ENCODE data around the gene PROX2.

Gene PROX2

DNA sequence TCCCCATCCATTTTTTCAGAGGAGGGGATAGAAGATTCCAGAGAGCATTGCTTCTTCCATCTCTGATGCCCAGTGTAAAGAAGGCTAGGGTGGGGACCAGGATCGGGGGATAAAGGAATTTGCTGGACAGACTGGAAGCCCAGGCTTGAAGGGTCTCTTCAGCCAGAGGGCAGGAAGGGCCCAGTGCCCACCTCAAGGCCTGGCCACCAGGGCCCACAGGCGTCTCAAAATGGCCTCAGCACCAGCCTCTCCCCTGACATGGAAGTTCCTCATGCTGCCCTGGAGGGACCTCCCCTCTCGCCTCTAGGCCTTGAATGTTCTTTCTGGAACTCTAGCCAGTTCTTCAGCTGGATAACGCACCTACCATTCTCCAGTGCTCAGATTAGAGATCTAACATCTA lies 44.3 kb upstream of the PROX2 start:
- no peak for DNase-seq (ENCODE audit: low read depth)
- TF ChIP-seq, protein P1, sequence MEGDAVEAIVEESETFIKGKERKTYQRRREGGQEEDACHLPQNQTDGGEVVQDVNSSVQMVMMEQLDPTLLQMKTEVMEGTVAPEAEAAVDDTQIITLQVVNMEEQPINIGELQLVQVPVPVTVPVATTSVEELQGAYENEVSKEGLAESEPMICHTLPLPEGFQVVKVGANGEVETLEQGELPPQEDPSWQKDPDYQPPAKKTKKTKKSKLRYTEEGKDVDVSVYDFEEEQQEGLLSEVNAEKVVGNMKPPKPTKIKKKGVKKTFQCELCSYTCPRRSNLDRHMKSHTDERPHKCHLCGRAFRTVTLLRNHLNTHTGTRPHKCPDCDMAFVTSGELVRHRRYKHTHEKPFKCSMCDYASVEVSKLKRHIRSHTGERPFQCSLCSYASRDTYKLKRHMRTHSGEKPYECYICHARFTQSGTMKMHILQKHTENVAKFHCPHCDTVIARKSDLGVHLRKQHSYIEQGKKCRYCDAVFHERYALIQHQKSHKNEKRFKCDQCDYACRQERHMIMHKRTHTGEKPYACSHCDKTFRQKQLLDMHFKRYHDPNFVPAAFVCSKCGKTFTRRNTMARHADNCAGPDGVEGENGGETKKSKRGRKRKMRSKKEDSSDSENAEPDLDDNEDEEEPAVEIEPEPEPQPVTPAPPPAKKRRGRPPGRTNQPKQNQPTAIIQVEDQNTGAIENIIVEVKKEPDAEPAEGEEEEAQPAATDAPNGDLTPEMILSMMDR (IDR thresholded peaks at IDR 0.05; ENCODE audit: low read depth, low read length): no peak
- no peak for TF ChIP-seq POLR2A (IDR thresholded peaks at IDR 0.05; ENCODE audit: extremely low read depth, insufficient read length)
- TF ChIP-seq, protein P2, sequence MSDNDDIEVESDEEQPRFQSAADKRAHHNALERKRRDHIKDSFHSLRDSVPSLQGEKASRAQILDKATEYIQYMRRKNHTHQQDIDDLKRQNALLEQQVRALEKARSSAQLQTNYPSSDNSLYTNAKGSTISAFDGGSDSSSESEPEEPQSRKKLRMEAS (IDR thresholded peaks at IDR 0.05; ENCODE audit: low read depth, low read length): no peak
- no peak for TF ChIP-seq MYC (IDR thresholded peaks at IDR 0.05; ENCODE audit: low read depth, low read length)
- no peak overlapping the region for H3K4me3 ChIP-seq (ENCODE audit: low read depth, low read length)

DNA sequence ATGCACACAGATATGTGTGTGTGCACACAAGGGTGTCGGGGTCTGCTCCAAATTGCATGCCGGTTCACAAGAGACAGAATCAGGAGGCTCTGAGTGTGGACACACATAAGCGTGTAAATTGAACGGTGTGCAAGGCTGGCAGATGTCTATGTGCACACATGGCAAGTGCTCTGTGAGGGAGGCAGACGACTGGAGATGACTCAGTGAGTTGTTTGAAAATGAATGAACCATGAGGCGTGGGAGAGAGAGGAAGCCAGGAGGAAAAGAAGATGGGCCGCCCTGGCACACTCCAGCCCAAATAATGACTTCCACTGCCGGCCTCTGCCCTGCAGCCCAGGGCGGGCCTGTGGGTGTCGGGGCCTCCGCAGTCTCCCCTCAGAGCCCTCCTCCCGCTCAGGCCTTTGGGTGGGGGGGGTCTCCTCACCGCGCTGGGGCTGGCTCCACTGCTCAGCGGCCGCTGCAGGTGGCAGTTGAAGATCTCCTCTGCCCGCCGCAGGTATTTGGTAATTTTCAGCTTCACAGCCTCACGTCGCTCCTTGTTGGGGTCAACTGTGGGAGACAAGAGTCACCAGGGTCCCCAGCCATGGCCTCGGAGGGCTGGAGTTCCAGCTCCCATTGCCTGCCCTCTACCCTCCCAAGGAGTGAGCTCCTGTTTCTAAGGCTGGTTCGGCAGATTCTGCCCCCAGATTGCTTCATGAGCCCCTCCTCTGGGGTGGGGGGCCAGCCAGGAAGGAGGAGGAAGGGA lies 43.6 kb upstream of the PROX2 start:
- DNase-seq (ENCODE audit: low read depth): no peak
- H3K4me3 ChIP-seq (ENCODE audit: low read depth, low read length): no peak overlapping the region
- TF ChIP-seq, protein P1 (IDR thresholded peaks at IDR 0.05; ENCODE audit: low read depth, low read length): no peak
- TF ChIP-seq MYC (IDR thresholded peaks at IDR 0.05; ENCODE audit: low read depth, low read length): 0 out of 2 replicates have a peak, but pooled peaks have one; percentile 32
- TF ChIP-seq, protein P2 (IDR thresholded peaks at IDR 0.05; ENCODE audit: low read depth, low read length): peak; percentile 28; the same call in 1 of the 2 replicates
- no peak for TF ChIP-seq POLR2A (IDR thresholded peaks at IDR 0.05; ENCODE audit: extremely low read depth, insufficient read length)

DNA sequence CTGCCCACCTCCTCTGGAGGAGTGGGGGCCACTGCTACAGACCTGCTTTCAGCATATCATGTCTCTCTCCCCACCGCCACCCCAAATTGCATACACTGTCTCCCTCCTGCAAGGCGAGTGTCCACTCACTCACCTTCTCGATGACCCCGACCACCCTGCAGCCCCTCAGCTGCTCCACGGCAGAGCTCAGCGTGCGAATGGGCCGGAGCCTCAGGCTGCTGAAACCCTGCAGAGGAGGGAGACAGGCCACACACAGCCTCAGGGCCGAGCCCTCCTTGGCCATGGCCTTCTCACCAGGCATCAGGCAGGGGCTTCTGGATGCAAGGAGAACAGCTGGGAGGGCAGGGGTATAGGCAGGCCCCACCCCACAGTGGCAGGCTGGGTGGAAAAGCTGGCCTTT lies 42.4 kb upstream of the PROX2 start:
- DNase-seq (ENCODE audit: low read depth): no peak
- TF ChIP-seq POLR2A (IDR thresholded peaks at IDR 0.05; ENCODE audit: extremely low read depth, insufficient read length) (no peak), MYC (IDR thresholded peaks at IDR 0.05; ENCODE audit: low read depth, low read length) (no peak)
- TF ChIP-seq, protein P2 (IDR thresholded peaks at IDR 0.05; ENCODE audit: low read depth, low read length): no peak
- TF ChIP-seq, protein P1 (IDR thresholded peaks at IDR 0.05; ENCODE audit: low read depth, low read length): no peak
- no peak overlapping the region for H3K4me3 ChIP-seq (ENCODE audit: low read depth, low read length)

DNA sequence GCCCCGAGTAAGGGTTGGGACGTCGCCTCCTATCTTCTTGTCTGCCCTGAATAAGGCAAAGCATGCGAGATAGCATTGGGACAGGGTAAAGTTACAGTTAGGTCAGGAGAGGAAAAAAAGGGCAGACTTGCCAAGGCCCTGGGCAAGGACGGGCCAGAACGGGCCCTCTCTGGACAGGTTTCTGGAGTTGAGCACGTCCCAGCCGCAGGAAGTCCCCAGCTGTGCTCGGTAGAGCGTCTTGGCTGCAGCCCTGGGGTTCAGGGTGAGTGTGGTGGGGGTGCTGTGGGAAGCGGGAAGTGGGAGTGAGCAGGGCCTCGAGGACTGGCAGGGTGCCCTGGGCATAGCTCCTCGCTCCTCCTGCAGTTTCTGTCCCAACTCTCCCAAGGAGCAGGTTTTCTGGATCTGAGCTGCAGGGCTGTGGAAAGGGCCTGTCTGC lies 41.7 kb upstream of the PROX2 start:
- TF ChIP-seq, protein P1 (IDR thresholded peaks at IDR 0.05; ENCODE audit: low read depth, low read length): no peak
- no peak for TF ChIP-seq POLR2A (IDR thresholded peaks at IDR 0.05; ENCODE audit: extremely low read depth, insufficient read length)
- no peak for DNase-seq (ENCODE audit: low read depth)
- H3K4me3 ChIP-seq (ENCODE audit: low read depth, low read length): no peak overlapping the region

DNA sequence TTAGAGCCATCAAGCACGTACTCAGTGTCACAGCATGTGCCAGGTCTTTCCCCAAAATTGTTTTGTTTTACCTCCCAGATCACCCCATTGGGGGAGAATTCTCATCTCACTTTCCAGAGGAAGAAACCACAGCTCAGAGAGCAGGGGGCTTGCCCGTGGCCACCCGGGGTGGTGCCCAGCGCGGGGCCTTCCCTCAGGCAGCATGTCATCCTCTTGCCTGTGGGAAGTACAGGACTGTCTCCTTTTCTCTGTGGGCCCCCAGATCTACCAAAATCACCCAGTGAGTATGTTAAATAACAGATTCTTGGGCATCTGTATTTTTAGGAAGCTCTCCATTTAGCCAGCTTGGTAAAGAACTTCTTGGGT lies 41.2 kb upstream of the PROX2 start:
- DNase-seq (ENCODE audit: low read depth): no peak
- no peak overlapping the region for H3K4me3 ChIP-seq (ENCODE audit: low read depth, low read length)
- TF ChIP-seq, protein P1 (IDR thresholded peaks at IDR 0.05; ENCODE audit: low read depth, low read length): no peak
- TF ChIP-seq, protein P2 (IDR thresholded peaks at IDR 0.05; ENCODE audit: low read depth, low read length): no peak
- TF ChIP-seq MYC (IDR thresholded peaks at IDR 0.05; ENCODE audit: low read depth, low read length) (no peak), POLR2A (IDR thresholded peaks at IDR 0.05; ENCODE audit: extremely low read depth, insufficient read length) (no peak)

Measured in NB4 (cell line).